ENCODE measurements around the gene UBR1.
"Not testable (repeated sequence)": the region's sequence is repeated elsewhere in the genome, so short reads cannot be mapped to it uniquely, and the experiment has no call there.

UBR1 gene

GRCh38 chr15:42903388-42904324 lies 202.2 kb downstream of the UBR1 start:
- no peak for DNase-seq

- not testable (repeated sequence) for DNase-seq
Observed at GRCh38 chr15:42893911-42894310, 211.9 kb downstream of the UBR1 start.
